GM12801 (cell line): ENCODE measurements around the gene NHLH2.

Experiments
- TF ChIP-seq, protein P1 (sequence below): IDR thresholded peaks from one replicate; pipeline ENCODE4 v1.5.1; 2011; ENCODE audit warnings: control low read depth; ENCODE audit not compliant: insufficient read length; ENCODE audit errors: extremely low read depth

The NHLH2 gene

DNA sequence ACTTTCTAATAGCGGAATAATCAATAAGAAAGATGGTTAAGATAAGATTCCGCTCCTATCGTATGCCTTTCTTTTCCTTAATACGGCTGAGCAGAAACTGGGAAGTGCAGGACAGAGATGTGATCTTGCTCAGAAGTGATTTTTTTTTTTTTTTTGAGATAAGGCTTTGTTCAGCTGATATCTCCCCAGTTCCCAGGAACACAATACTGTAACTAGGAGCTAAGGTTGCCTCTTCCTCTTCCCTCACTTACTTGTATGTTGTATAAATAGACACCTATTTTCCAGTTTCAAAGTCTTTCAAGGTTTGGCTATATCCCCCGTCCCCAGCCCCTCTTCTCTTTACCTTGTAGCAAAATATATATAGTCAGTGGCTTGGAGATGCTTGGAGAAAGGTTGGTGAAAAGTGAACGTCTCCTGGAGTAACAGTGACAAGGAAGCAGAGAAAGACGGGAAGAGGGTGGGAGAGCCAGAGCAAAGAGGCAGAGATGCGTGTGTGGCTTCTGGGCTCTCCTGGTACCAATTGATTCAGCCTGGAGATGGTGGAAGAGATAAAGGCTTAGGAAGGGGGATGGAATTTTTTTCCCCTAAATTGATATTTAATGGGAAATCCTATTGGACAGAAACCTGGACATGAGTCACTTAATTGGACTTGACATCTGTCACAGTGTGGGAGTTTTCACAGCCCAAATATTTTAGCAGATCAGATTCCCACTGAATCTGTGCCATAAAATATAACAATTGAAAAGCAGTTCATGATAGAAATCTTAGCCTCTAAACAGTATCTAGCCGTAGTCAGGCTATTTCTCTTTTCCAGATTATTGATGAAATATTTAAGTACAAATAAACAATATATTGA is at the start of gene NHLH2:
Gene NHLH2, minus strand, starts transcription at position 522 of the 856 bp plus-strand sequence. CDS start 2,754 bp downstream, outside the sequence.
- TF ChIP-seq, protein P1, sequence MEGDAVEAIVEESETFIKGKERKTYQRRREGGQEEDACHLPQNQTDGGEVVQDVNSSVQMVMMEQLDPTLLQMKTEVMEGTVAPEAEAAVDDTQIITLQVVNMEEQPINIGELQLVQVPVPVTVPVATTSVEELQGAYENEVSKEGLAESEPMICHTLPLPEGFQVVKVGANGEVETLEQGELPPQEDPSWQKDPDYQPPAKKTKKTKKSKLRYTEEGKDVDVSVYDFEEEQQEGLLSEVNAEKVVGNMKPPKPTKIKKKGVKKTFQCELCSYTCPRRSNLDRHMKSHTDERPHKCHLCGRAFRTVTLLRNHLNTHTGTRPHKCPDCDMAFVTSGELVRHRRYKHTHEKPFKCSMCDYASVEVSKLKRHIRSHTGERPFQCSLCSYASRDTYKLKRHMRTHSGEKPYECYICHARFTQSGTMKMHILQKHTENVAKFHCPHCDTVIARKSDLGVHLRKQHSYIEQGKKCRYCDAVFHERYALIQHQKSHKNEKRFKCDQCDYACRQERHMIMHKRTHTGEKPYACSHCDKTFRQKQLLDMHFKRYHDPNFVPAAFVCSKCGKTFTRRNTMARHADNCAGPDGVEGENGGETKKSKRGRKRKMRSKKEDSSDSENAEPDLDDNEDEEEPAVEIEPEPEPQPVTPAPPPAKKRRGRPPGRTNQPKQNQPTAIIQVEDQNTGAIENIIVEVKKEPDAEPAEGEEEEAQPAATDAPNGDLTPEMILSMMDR: no peak

DNA sequence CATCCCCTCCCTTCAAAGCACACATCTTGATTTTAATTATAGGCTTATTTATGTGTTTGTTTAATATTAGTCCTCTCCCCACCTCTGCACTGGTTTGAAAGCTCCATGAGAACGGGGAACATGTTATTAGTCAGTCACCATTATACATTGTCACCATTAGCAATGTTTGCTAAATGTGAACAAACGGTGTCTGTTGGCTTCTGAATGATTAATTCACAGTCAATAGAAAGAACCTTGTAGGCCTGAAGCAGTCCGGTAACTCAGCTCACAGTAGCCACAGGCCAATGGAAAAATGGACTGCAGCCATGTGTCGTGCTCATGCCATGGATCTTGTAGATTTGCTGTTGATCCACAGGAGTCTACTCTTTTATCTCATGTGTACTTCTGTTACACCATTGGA is 49.7 kb upstream of the NHLH2 start:
- TF ChIP-seq, protein P1: no peak

DNA sequence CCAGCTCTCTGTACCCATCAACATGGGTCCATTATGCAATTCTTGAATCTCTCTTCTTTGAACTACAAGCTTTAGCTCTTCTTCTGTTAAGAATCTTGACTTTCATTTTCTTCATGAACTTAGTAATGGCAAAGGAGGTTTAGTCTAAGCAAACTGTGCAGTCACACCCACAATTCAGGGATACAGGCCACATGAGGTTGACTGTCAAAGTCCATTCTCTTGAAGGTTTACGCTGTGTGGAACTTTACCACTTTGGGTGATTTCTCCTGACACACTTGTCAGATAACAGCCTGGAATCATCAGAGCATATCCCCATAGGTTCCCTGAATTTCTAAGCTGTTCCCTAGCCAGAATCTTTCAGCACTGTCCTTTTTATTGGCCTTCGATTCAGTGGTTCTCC is 48.0 kb upstream of the NHLH2 start:
- TF ChIP-seq, protein P1: no peak

DNA sequence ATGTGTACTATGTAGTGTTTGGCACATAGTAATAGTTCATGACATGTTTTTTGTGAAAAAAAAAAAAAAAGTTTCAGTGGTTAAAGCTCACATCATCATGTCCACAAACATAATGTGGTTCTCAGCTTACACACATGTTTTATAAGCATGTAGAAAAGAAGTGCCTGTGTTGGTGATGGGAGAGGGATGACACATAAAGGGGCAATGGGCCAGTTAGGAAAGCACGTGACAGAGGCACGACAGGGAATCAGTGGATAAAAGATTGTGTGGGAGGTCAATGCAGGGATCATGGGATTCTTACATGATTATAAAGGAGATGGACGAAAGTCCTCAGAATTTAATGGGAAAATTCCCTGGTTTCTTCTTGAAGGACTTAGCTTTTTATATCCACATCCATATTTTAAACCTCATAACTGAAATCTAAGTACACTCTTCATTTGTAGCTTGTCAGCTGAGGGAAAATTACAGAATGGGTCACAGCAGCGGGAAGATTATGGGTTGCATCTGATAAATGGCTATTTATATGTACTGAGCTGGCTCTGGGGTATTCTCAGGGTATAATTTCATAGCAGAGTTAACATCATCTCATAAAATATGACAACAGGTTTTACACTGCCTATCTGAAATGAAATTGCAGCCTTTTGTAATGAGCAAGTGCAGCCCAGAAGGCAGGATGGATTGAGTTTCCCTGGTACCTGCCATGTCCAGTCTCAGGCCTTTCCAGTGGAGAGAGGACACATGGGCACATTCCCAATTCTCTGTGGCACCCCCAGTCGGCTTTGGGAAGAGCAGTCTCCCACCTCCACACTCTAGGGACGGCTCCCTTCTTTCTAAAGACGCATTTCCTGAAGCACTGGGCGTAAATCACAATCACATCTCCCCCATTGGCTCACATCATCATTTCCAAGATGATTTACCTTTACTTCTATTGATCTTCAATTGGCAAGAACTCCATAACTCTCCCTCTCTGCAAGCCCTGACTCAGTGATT is 42.3 kb upstream of the NHLH2 start:
- TF ChIP-seq, protein P1: no peak

- TF ChIP-seq, protein P1: no peak
These were observed 40.2 kb upstream of the NHLH2 start for GRCh38 chr1:115880981-115881672.

DNA sequence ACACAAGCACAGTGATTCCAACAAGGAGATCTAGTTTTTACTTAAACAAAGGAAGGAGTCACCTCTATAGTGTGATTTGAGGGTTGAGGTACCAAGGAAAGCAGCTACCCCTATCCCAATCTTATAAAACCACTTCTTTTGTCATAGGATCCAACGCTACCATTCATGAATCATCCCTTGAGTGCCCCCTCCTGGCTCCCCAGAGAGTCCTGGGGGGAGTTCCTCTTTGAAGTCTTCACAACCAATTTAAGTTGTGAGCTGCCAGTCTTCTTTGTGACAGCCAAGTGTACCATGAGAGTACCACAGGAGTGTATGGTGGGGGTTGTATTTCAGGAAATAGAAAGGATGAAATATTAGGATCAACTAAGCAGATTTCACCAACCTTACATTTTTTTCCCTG is 39.1 kb upstream of the NHLH2 start:
- TF ChIP-seq, protein P1: no peak

DNA sequence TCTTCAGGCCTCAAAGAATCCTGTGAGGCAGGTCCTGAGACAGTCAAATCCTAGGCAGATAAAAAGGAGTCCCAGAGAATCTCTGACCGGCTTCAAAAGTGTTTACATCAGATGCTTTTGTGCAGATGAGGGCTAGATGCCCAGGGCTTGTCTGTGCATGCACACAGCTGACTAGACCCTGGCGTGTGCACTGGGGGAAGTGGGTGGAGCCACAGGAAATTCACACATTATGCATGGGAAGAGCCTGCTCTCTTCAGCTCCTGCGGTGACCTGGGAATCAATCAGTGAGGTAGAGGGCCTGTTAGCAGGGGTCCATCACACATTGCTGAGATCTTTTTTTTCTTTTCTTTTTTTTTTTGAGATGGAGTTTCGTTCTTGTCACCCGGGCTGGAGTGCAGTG is 36.6 kb upstream of the NHLH2 start:
- TF ChIP-seq, protein P1: no peak
